ENCODE measurements around the gene MAPK10.
"Not testable (repeated sequence)": the region's sequence is repeated elsewhere in the genome, so short reads cannot be mapped to it uniquely, and the experiment has no call there.

Gene MAPK10

GRCh38 chr4:86032476-86033022 lies 327.3 kb downstream of the MAPK10 start:
- no peaks in the 10 kb centered on the region for H3K79me2 ChIP-seq (ENCODE audit: control insufficient read depth, low read length)
- no peaks in the 10 kb centered on the region for H3K9me2 ChIP-seq (replicated peaks; ENCODE audit: control insufficient read depth, low read length)
- no peak overlapping the region for H3K27ac ChIP-seq (ENCODE audit: low read depth, low read length)
- peaks cover 20% of the 10 kb centered on the region for H3K36me3 ChIP-seq (ENCODE audit: control insufficient read depth, low read length)
- H3K4me2 ChIP-seq (ENCODE audit: low read length): no peak overlapping the region
- no peaks in the 10 kb centered on the region for H4K20me1 ChIP-seq (ENCODE audit: control insufficient read depth, insufficient read depth, low read depth, low read length)
- TF ChIP-seq EZH2phosphoT487 (IDR thresholded peaks at IDR 0.05; ENCODE audit: borderline replicate concordance, low read length): no peak
- no peak for TF ChIP-seq CTCF (IDR thresholded peaks at IDR 0.05; ENCODE audit: low read depth, low read length, poor library complexity, severe bottlenecking)
- H3K27me3 ChIP-seq (ENCODE audit: control insufficient read depth, low read length): no peaks in the 10 kb centered on the region
- H3K4me1 ChIP-seq (ENCODE audit: control insufficient read depth, low read length): no peaks in the 10 kb centered on the region
- H3K9me3 ChIP-seq (ENCODE audit: control insufficient read depth, insufficient read depth, low read length): no peaks in the 10 kb centered on the region
- H3F3A ChIP-seq (ENCODE audit: control insufficient read depth, insufficient read depth): no peaks in the 10 kb centered on the region
- no peak overlapping the region for H3K4me3 ChIP-seq (ENCODE audit: low read length)

- TF ChIP-seq CTCF (IDR thresholded peaks at IDR 0.05; ENCODE audit: low read depth, low read length, poor library complexity, severe bottlenecking) (no peak), EZH2phosphoT487 (IDR thresholded peaks at IDR 0.05; ENCODE audit: borderline replicate concordance, low read length) (no peak)
- no peaks in the 10 kb centered on the region for H3K4me1 ChIP-seq (ENCODE audit: control insufficient read depth, low read length)
- H4K20me1 ChIP-seq (ENCODE audit: control insufficient read depth, insufficient read depth, low read depth, low read length): no peaks in the 10 kb centered on the region
- no peaks in the 10 kb centered on the region for H3F3A ChIP-seq (ENCODE audit: control insufficient read depth, insufficient read depth)
- H3K9me2 ChIP-seq (replicated peaks; ENCODE audit: control insufficient read depth, low read length): no peaks in the 10 kb centered on the region
- peaks cover 20% of the 10 kb centered on the region for H3K36me3 ChIP-seq (ENCODE audit: control insufficient read depth, low read length)
- no peaks in the 10 kb centered on the region for H3K79me2 ChIP-seq (ENCODE audit: control insufficient read depth, low read length)
- no peaks in the 10 kb centered on the region for H3K9me3 ChIP-seq (ENCODE audit: control insufficient read depth, insufficient read depth, low read length)
- no peak overlapping the region for H3K4me2 ChIP-seq (ENCODE audit: low read length)
- no peak overlapping the region for H3K4me3 ChIP-seq (ENCODE audit: low read length)
- no peak overlapping the region for H3K27ac ChIP-seq (ENCODE audit: low read depth, low read length)
- no peaks in the 10 kb centered on the region for H3K27me3 ChIP-seq (ENCODE audit: control insufficient read depth, low read length)
Measured at GRCh38 chr4:86031927-86032326, 327.9 kb downstream of the MAPK10 start.

- Histone ChIP-seq H3K27me3 (ENCODE audit: control insufficient read depth, low read length) (no peaks in the 10 kb centered on the region), H3F3A (ENCODE audit: control insufficient read depth, insufficient read depth) (no peaks in the 10 kb centered on the region), H3K36me3 (ENCODE audit: control insufficient read depth, low read length) (peaks cover 26% of the 10 kb centered on the region), H3K9me2 (replicated peaks; ENCODE audit: control insufficient read depth, low read length) (no peaks in the 10 kb centered on the region), H4K20me1 (ENCODE audit: control insufficient read depth, insufficient read depth, low read depth, low read length) (no peaks in the 10 kb centered on the region), H3K79me2 (ENCODE audit: control insufficient read depth, low read length) (no peaks in the 10 kb centered on the region), H3K4me3 (ENCODE audit: low read length) (no peak overlapping the region), H3K27ac (ENCODE audit: low read depth, low read length) (no peak overlapping the region), H3K4me2 (ENCODE audit: low read length) (no peak overlapping the region), H3K4me1 (ENCODE audit: control insufficient read depth, low read length) (peaks cover 11% of the 10 kb centered on the region), H3K9me3 (ENCODE audit: control insufficient read depth, insufficient read depth, low read length) (no peaks in the 10 kb centered on the region)
- TF ChIP-seq EZH2phosphoT487 (IDR thresholded peaks at IDR 0.05; ENCODE audit: borderline replicate concordance, low read length): no peak
Measured at GRCh38 chr4:86026720-86027119, 333.1 kb downstream of the MAPK10 start.

- H3K9me3 ChIP-seq (ENCODE audit: control insufficient read depth, insufficient read depth, low read length); H3K4me3 ChIP-seq (ENCODE audit: low read length); H3K79me2 ChIP-seq (ENCODE audit: control insufficient read depth, low read length); H3F3A ChIP-seq (ENCODE audit: control insufficient read depth, insufficient read depth); H4K20me1 ChIP-seq (ENCODE audit: control insufficient read depth, insufficient read depth, low read depth, low read length); H3K4me2 ChIP-seq (ENCODE audit: low read length); H3K27ac ChIP-seq (ENCODE audit: low read depth, low read length); H3K27me3 ChIP-seq (ENCODE audit: control insufficient read depth, low read length); H3K9me2 ChIP-seq (replicated peaks; ENCODE audit: control insufficient read depth, low read length): not testable (repeated sequence)
- peaks cover 13% of the 10 kb centered on the region for H3K36me3 ChIP-seq (ENCODE audit: control insufficient read depth, low read length)
- H3K4me1 ChIP-seq (ENCODE audit: control insufficient read depth, low read length): peaks cover 11% of the 10 kb centered on the region
Measured at GRCh38 chr4:86021671-86022070, 338.2 kb downstream of the MAPK10 start.
